Astrocyte (in vitro differentiated cells and primary cell): Measurements from ENCODE around the gene ANAPC10.

Source experiments
- CTCF ChIP-seq: IDR thresholded peaks from 2 replicates; pipeline ENCODE4 v1.5.1; 2011; ENCODE audit warnings: low read depth, mild to moderate bottlenecking, inconsistent platforms, low read length, moderate library complexity; ENCODE audit not compliant: insufficient read depth
- EZH2 ChIP-seq: IDR thresholded peaks from 2 replicates; pipeline ENCODE4 v1.6.1; 2012; ENCODE audit warnings: mild to moderate bottlenecking, low read length, inconsistent platforms; ENCODE audit not compliant: insufficient read depth

DNA sequence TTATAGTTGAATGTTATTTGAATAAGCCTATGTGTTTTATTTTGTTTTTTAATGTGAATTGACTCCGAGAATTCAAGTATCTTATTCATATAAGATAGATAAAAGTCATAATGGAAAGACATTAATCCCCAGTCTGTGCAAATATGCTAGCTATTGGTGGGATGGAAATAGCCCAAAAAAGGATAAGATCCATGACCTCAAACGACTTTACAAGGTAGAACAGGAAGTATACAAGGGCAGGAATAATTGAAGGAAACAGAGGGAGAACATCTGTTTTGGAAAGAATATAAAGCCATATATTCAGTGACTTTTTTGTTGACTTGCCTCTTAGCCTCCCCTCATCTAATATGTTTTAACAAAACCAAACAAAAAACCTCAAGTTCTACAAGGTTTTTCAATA, 9.1 kb upstream of the ANAPC10 start:
- TF ChIP-seq CTCF (no peak), EZH2 (no peak)
